ENCODE data around the gene SAA4. TPM values are rescaled to one million over a fixed set of nuclear protein-coding genes. Genes with fewer than 3 reads are reported as not detected.
A peak's percentile ranks its signal among the peaks of the same experiment; 100 is the strongest.

Gene SAA4, protein sequence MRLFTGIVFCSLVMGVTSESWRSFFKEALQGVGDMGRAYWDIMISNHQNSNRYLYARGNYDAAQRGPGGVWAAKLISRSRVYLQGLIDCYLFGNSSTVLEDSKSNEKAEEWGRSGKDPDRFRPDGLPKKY
- not detected in 2 replicates for total RNA-seq (2013; cell fraction: nucleolus; rRNA removed)
- total RNA-seq (2014; rRNA removed) = not detected in 2 replicates
- total RNA-seq (2014; rRNA removed; fragmentation: Illumina TruSeq; extraction: Trizol) = not detected in 2 replicates
- total RNA-seq (2021) = not detected in 2 replicates
- polyA plus RNA-seq (2011; ENCODE audit: low read depth) = not detected
- not detected in 2 replicates for polyA plus RNA-seq (2011; rRNA removed)
- polyA plus RNA-seq (2011; cell fraction: cytosol; rRNA removed) = not detected in 2 replicates
- polyA plus RNA-seq (2011; cell fraction: nucleus; rRNA removed) = not detected in 2 replicates
- not detected in 2 replicates for polyA plus RNA-seq (2012)
- not detected in 2 replicates for polyA plus RNA-seq (2014; fragmentation: Illumina TruSeq; extraction: Trizol)
- polyA plus RNA-seq (2014; fragmentation: Nextera tagmentation; extraction: Ambion mirVana) = not detected
- polyA plus RNA-seq (2014; rRNA removed) = not detected in 2 replicates
- not detected for polyA plus RNA-seq (2016; fragmentation: Nextera tagmentation; extraction: Ambion mirVana)
- not detected in 2 replicates for polyA minus RNA-seq (2011; rRNA and poly(A)+ RNA removed)
- not detected in 2 replicates for polyA minus RNA-seq (2011; cell fraction: cytosol; rRNA and poly(A)+ RNA removed)
- not detected in 2 replicates for polyA minus RNA-seq (2011; cell fraction: nucleus; rRNA and poly(A)+ RNA removed)
- percentile 30 among the genes with signal in this experiment for Bru-seq, nascent RNA
- percentile 37 among the genes with signal in this experiment for BruChase-seq, experiment 1, labeled RNA remaining after a 6-hour chase
- percentile 16 among the genes with signal in this experiment for BruChase-seq, experiment 2, labeled RNA remaining after a 2-hour chase
- long read RNA-seq, experiment 1 = 0 reads
- long read RNA-seq, experiment 2 = 0 reads

DNA sequence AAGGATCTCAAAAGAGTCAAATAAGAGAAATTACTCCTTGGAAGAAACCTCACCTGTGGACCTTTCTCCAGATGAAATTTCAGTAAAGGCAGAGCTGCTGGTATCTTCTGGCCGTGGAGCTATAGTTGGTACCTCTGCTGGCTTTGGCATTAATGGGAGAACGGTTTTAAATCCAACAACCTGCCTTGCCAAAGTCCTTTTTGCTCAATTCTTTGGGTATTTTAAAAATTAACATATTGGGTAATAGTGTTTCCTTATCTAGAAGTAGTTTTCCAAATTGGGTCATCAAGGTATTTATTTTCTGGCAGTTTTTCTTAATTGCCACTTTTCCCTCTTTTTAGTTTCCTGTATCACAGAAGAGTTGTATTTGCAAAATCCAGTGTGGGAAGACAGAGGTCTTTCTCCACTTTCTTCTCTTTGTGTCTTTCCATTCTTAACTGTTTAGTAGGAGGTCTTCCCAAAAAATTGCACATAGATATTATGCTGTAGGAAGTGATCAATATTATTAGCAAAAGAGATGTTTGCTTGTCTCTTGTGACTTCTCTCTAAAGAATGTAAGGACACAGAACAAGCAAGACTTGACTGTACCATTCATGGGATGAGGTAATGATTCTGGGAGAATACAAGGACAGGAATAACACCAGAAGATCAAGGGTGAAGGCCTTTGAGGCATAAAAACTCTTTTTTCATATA is at the start of gene SAA4:
SAA4 (minus strand) TSS at position 139 of the 693 bp plus-strand sequence. CDS start 876 bp downstream, outside the sequence.
- H3K79me2 ChIP-seq (ENCODE audit: control insufficient read depth, insufficient read depth, low read length) = no peaks in the 10 kb centered on the region
- no peak within 1 kb of the TSS for H3K4me3 ChIP-seq
- TF ChIP-seq MXI1 (IDR thresholded peaks at IDR 0.05; ENCODE audit: low read depth, low read length) (no peak), BHLHE40 (IDR thresholded peaks at IDR 0.05; ENCODE audit: borderline replicate concordance in 1 of 2, low read depth in 2 of 2, low read length in 1 of 2) (no peak), YBX1 (IDR thresholded peaks at IDR 0.05) (no peak)
- TF ChIP-seq, protein P1, sequence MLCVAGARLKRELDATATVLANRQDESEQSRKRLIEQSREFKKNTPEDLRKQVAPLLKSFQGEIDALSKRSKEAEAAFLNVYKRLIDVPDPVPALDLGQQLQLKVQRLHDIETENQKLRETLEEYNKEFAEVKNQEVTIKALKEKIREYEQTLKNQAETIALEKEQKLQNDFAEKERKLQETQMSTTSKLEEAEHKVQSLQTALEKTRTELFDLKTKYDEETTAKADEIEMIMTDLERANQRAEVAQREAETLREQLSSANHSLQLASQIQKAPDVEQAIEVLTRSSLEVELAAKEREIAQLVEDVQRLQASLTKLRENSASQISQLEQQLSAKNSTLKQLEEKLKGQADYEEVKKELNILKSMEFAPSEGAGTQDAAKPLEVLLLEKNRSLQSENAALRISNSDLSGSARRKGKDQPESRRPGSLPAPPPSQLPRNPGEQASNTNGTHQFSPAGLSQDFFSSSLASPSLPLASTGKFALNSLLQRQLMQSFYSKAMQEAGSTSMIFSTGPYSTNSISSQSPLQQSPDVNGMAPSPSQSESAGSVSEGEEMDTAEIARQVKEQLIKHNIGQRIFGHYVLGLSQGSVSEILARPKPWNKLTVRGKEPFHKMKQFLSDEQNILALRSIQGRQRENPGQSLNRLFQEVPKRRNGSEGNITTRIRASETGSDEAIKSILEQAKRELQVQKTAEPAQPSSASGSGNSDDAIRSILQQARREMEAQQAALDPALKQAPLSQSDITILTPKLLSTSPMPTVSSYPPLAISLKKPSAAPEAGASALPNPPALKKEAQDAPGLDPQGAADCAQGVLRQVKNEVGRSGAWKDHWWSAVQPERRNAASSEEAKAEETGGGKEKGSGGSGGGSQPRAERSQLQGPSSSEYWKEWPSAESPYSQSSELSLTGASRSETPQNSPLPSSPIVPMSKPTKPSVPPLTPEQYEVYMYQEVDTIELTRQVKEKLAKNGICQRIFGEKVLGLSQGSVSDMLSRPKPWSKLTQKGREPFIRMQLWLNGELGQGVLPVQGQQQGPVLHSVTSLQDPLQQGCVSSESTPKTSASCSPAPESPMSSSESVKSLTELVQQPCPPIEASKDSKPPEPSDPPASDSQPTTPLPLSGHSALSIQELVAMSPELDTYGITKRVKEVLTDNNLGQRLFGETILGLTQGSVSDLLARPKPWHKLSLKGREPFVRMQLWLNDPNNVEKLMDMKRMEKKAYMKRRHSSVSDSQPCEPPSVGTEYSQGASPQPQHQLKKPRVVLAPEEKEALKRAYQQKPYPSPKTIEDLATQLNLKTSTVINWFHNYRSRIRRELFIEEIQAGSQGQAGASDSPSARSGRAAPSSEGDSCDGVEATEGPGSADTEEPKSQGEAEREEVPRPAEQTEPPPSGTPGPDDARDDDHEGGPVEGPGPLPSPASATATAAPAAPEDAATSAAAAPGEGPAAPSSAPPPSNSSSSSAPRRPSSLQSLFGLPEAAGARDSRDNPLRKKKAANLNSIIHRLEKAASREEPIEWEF (IDR thresholded peaks at IDR 0.05; ENCODE audit: insufficient replicate concordance, low read depth, low read length) = no peak
- TF ChIP-seq, protein P2, sequence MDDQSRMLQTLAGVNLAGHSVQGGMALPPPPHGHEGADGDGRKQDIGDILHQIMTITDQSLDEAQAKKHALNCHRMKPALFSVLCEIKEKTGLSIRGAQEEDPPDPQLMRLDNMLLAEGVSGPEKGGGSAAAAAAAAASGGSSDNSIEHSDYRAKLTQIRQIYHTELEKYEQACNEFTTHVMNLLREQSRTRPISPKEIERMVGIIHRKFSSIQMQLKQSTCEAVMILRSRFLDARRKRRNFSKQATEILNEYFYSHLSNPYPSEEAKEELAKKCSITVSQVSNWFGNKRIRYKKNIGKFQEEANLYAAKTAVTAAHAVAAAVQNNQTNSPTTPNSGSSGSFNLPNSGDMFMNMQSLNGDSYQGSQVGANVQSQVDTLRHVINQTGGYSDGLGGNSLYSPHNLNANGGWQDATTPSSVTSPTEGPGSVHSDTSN (IDR thresholded peaks at IDR 0.05; ENCODE audit: insufficient replicate concordance, low read depth, low read length) = no peak
- no peak within 1 kb of the TSS for H3K4me2 ChIP-seq (ENCODE audit: control insufficient read depth, insufficient read depth)
- H3K4me1 ChIP-seq (ENCODE audit: control insufficient read depth, insufficient read depth, low read length) = no peaks in the 10 kb centered on the region
- no peaks in the 10 kb centered on the region for H3K36me3 ChIP-seq (ENCODE audit: control insufficient read depth in 2 of 2, insufficient read depth in 2 of 2, low read length in 1 of 2)
- intact Hi-C loops (cut with micrococcal nuclease; ENCODE audit: unreplicated experiment) = no loop called here
- CTCF ChIA-PET = interaction anchor here (1.3 to 1.9 kb wide), 2 partner anchors 33 to 122 kb away, joined by 4 to 5 read pairs; no protein-coding TSS in a partner anchor
- FAIRE-seq (no peak), ATAC-seq (no peak), DNase-seq (ENCODE audit: low read depth, low spot score) (no peak)
- H4K20me1 ChIP-seq (ENCODE audit: control insufficient read depth, insufficient read depth) = no peaks in the 10 kb centered on the region
- H3K27me3 ChIP-seq (replicated peaks in 1 of 2; ENCODE audit: control insufficient read depth in 2 of 2, insufficient read depth in 2 of 2, low read length in 1 of 2) = no peaks in the 10 kb centered on the region
- POLR2A ChIA-PET = interaction anchor here (1.6 kb wide), 1 partner anchor 8 kb away, joined by 3 read pairs; no protein-coding TSS in a partner anchor
- SMC1A ChIA-PET (ENCODE audit: uncharacterized antibody, unreplicated experiment) = no interaction called here
- in situ Hi-C loops (cut with MboI) = no loop called here
- RAD21 ChIA-PET (ENCODE audit: unreplicated experiment) = no interaction called here
- WGBS (ENCODE audit: insufficient coverage, insufficient replicate concordance, low lambda C conversion rate, missing lambda C conversion rate) = 24% methylated on average over 2 of the region's 2 CpGs
- no peak within 1 kb of the TSS for H2AFZ ChIP-seq (ENCODE audit: control insufficient read depth, low read depth, low read length)
- H3K9me3 ChIP-seq (replicated peaks; ENCODE audit: control insufficient read depth, insufficient read depth, low read length) = no peaks in the 10 kb centered on the region
- no TSS peak for BruUV-seq (replicated peaks)
- no peak within 1 kb of the TSS for H3K27ac ChIP-seq (ENCODE audit: control insufficient read depth, insufficient read depth)
- no peak within 1 kb of the TSS for H3K9ac ChIP-seq (ENCODE audit: control insufficient read depth, insufficient read depth, low read length)

Data from GM12878 (cell line).